Neutrophil (primary cell): Measurements from ENCODE around the gene SP7.
"Not testable (repeated sequence)": the region's sequence is repeated elsewhere in the genome, so short reads cannot be mapped to it uniquely, and the experiment has no call there.

Experiments
- H3K27ac ChIP-seq: fragments of 200-600 bp; sonication (generic); 2 replicates; pipeline ENCODE4 v1.5.1; 2016; ENCODE audit warnings: mild to moderate bottlenecking, moderate library complexity
- H3K27me3 ChIP-seq: fragments of 200-600 bp; sonication (generic); 2 replicates; pipeline ENCODE4 v1.6.0; 2016; ENCODE audit warnings: mild to moderate bottlenecking
- H3K36me3 ChIP-seq: fragments of 200-600 bp; sonication (generic); 2 replicates; pipeline ENCODE4 v1.5.1; 2017
- H3K4me1 ChIP-seq, 2 experiments: fragments of 200-600 bp in 1 of 2; sonication (generic) in 1 of 2; 1 replicate in 1 of 2; 2 replicates in 1 of 2; pipeline versions ENCODE4 v1.5.1 to v1.6.1; 2013 to 2016; ENCODE audit warnings: low read depth in 1 of 2, low read length in 1 of 2, mild to moderate bottlenecking in 1 of 2, moderate library complexity in 1 of 2; ENCODE audit not compliant: control insufficient read depth in 1 of 2, insufficient read depth in 1 of 2
- H3K4me3 ChIP-seq, 2 experiments: fragments of 200-600 bp in 1 of 2; sonication (generic) in 1 of 2; 1 replicate in 1 of 2; 2 replicates in 1 of 2; pipeline ENCODE4 v1.5.1; 2013 to 2016; ENCODE audit warnings: low read depth in 1 of 2, low read length in 1 of 2, mild to moderate bottlenecking in 1 of 2, moderate library complexity in 1 of 2
- H3K9me3 ChIP-seq: fragments of 200-600 bp; sonication (generic); 2 replicates; pipeline ENCODE4 v1.5.1; 2016
- CTCF ChIP-seq: fragments of 200-600 bp; sonication (generic); IDR thresholded peaks from 2 replicates; pipeline ENCODE4 v1.5.1; 2016; ENCODE audit warnings: antibody characterized with exemption

The SP7 gene

GRCh38 chr12:53379389-53380103, 43.4 kb upstream of the SP7 start:
- H3K4me1 ChIP-seq = peaks cover 47 to 49% of the 10 kb centered on the region in 2 experiments
- H3K4me3 ChIP-seq = peak overlapping the region; percentile 74 to 78
- no peak for TF ChIP-seq CTCF

GRCh38 chr12:53378724-53379388, 42.7 kb upstream of the SP7 start:
- TF ChIP-seq CTCF = no peak
- Histone ChIP-seq H3K36me3 (peaks cover 24% of the 10 kb centered on the region), H3K4me1 (peaks cover 48 to 49% of the 10 kb centered on the region in 2 experiments), H3K4me3 (peak overlapping the region; percentile 68 to 78), H3K27ac (peak overlapping the region; percentile 100), H3K9me3 (no peaks in the 10 kb centered on the region), H3K27me3 (no peaks in the 10 kb centered on the region)

More at GRCh38 chr12:53379389-53380103, 43.4 kb upstream of the SP7 start:
- Histone ChIP-seq H3K36me3 (peaks cover 31% of the 10 kb centered on the region), H3K27ac (peak overlapping the region; percentile 100), H3K27me3 (no peaks in the 10 kb centered on the region), H3K9me3 (no peaks in the 10 kb centered on the region)

GRCh38 chr12:53378222-53378621, 42.1 kb upstream of the SP7 start:
- peaks cover 17% of the 10 kb centered on the region for H3K36me3 ChIP-seq
- H3K4me1 ChIP-seq = peaks cover 47 to 49% of the 10 kb centered on the region in 2 experiments
- H3K27me3 ChIP-seq = no peaks in the 10 kb centered on the region
- no peak for TF ChIP-seq CTCF
- H3K4me3 ChIP-seq = no peak overlapping the region
- peak overlapping the region; percentile 100 for H3K27ac ChIP-seq
- no peaks in the 10 kb centered on the region for H3K9me3 ChIP-seq

GRCh38 chr12:53376747-53377146, 40.6 kb upstream of the SP7 start:
- no peak for TF ChIP-seq CTCF
- Histone ChIP-seq H3K4me3 (no peak overlapping the region), H3K9me3 (no peaks in the 10 kb centered on the region), H3K4me1 (peaks cover 45 to 48% of the 10 kb centered on the region in 2 experiments), H3K27ac (no peak overlapping the region), H3K27me3 (no peaks in the 10 kb centered on the region), H3K36me3 (peaks cover 3% of the 10 kb centered on the region)

- H3K4me1 ChIP-seq = peaks cover 55 to 62% of the 10 kb centered on the region in 2 experiments
- peak overlapping the region; percentile 98 for H3K27ac ChIP-seq
- H3K27me3 ChIP-seq, H3K9me3 ChIP-seq, H3K36me3 ChIP-seq: not testable (repeated sequence)
- H3K4me3 ChIP-seq = peak overlapping the region in 1 of 2 experiments; percentile 6
These were observed 38.1 kb upstream of the SP7 start for GRCh38 chr12:53374277-53374676.

- peak overlapping the region in 1 of 2 experiments; percentile 6 for H3K4me3 ChIP-seq
- H3K27ac ChIP-seq = peak overlapping the region; percentile 98
- H3K4me1 ChIP-seq = peaks cover 56 to 62% of the 10 kb centered on the region in 2 experiments
- H3K27me3 ChIP-seq, H3K9me3 ChIP-seq, H3K36me3 ChIP-seq: not testable (repeated sequence)
These were observed 37.5 kb upstream of the SP7 start for GRCh38 chr12:53373554-53374133.
